Tibial nerve (tissue), 4 donors: Measurements from ENCODE around the gene ART1. TPM values are rescaled to one million over a fixed set of nuclear protein-coding genes. Genes with fewer than 3 reads are reported as not detected.

Experiments used
- DNase-seq, 2 donors: peaks; one replicate each; pipeline ENCODE4 v3.0.0-alpha.2; 2019; ENCODE audit warnings: low spot score in 2 of 2
- H3K27ac ChIP-seq, 4 donors: fragments of 200-600 bp; sonication (generic) in 3 of 4; one replicate each; pipeline ENCODE4 v1.5.1; 2017 to 2019; ENCODE audit warnings: mild to moderate bottlenecking in 1 of 4
- H3K27me3 ChIP-seq, 2 donors: fragments of 200-600 bp; sonication (generic) in 1 of 2; one replicate each; pipeline versions ENCODE4 v1.5.1 to v1.6.0; 2017 to 2019
- H3K36me3 ChIP-seq, 3 donors: fragments of 200-600 bp; sonication (generic); one replicate each; pipeline ENCODE4 v1.5.1; 2018 to 2019
- H3K4me1 ChIP-seq, 4 donors: fragments of 200-600 bp; sonication (generic) in 3 of 4; one replicate each; pipeline ENCODE4 v1.5.1; 2017 to 2019
- H3K4me3 ChIP-seq, 4 donors: fragments of 200-600 bp; sonication (generic) in 3 of 4; one replicate each; pipeline ENCODE4 v1.5.1; 2017 to 2019; ENCODE audit warnings: mild to moderate bottlenecking in 1 of 4, moderate library complexity in 1 of 4
- H3K9me3 ChIP-seq, 4 donors: fragments of 200-600 bp; sonication (generic) in 3 of 4; one replicate each; pipeline ENCODE4 v1.5.1; 2017 to 2019
- EP300 ChIP-seq, 2 donors: sonication (generic); formaldehyde crosslinking; IDR thresholded peaks; one replicate each; pipeline ENCODE4 v1.6.1; 2017; ENCODE audit warnings: antibody characterized with exemption in 2 of 2, mild to moderate bottlenecking in 1 of 2
- POLR2A ChIP-seq, 2 donors: fragments of 450-650 bp; IDR thresholded peaks; one replicate each; pipeline ENCODE4 v1.6.1; 2017; ENCODE audit warnings: antibody characterized with exemption in 2 of 2, mild to moderate bottlenecking in 2 of 2, moderate library complexity in 2 of 2
- WGBS, 2 donors: methylation state at CpG; one replicate each; pipeline ENCODE4 v1.1.5; 2018; 5-methylcytosine and 5-hydroxymethylcytosine counted together
- small RNA-seq: library from RNA; depleted of rRNA; stranded (forward); fragments of <200 nt; gene quantifications from one replicate; pipeline ENCODE3, GENCODE V24; 2016
- total RNA-seq, 4 donors: library from RNA; depleted of rRNA; stranded (reverse); fragments of >200 nt; gene quantifications; one replicate each; pipeline ENCODE4 v1.1.0, GENCODE V29; 2016
- TF ChIP-seq, protein P1 (sequence below), 5 experiments: fragments of 200-600 bp in 3 of 5; fragments of 450-650 bp in 2 of 5; sonication (generic) in 3 of 5; IDR thresholded peaks; one replicate each; pipeline ENCODE4 v1.5.1; 2016 to 2019; ENCODE audit warnings: antibody characterized with exemption in 5 of 5, mild to moderate bottlenecking in 3 of 5, moderate library complexity in 2 of 5

ART1 gene
- total RNA-seq, 4 donors from 2014 or later: 2.4 to 2.8 TPM; not detected in 2

DNA sequence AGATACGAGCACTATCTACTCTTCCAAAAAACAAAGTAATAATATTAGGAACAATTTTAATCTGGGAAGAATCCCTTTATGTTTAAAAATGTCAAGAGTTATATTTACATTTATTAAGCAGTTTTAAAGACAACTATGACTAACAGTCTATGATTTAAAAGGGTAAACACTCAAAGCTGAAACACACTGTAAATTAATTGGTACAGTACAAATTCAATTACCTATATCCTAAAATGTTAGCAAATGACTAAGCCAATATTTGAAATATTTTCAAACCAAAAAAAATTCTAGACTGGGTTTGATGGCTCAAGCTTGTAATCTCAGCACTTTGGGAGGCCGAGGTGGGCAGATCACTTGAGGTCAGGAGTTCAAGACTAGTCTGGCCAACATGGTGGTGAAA is 62.2 kb downstream of the ART1 start:
- Histone ChIP-seq H3K9me3 (no peaks in the 10 kb centered on the region), H3K36me3 (peaks cover 0 to 78% (median 17%) of the 10 kb centered on the region in 3 donors), H3K27ac (no peak overlapping the region), H3K4me1 (no peaks in the 10 kb centered on the region), H3K4me3 (no peak overlapping the region), H3K27me3 (no peaks in the 10 kb centered on the region)
- TF ChIP-seq POLR2A (IDR thresholded peaks at IDR 0.05): no peak
- TF ChIP-seq EP300 (IDR thresholded peaks at IDR 0.05): no peak
- TF ChIP-seq, protein P1, sequence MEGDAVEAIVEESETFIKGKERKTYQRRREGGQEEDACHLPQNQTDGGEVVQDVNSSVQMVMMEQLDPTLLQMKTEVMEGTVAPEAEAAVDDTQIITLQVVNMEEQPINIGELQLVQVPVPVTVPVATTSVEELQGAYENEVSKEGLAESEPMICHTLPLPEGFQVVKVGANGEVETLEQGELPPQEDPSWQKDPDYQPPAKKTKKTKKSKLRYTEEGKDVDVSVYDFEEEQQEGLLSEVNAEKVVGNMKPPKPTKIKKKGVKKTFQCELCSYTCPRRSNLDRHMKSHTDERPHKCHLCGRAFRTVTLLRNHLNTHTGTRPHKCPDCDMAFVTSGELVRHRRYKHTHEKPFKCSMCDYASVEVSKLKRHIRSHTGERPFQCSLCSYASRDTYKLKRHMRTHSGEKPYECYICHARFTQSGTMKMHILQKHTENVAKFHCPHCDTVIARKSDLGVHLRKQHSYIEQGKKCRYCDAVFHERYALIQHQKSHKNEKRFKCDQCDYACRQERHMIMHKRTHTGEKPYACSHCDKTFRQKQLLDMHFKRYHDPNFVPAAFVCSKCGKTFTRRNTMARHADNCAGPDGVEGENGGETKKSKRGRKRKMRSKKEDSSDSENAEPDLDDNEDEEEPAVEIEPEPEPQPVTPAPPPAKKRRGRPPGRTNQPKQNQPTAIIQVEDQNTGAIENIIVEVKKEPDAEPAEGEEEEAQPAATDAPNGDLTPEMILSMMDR (IDR thresholded peaks at IDR 0.05): no peak
- DNase-seq: no peak
- WGBS, 2 donors: 89 to 91% methylated on average over 2 of the region's 2 CpGs

DNA sequence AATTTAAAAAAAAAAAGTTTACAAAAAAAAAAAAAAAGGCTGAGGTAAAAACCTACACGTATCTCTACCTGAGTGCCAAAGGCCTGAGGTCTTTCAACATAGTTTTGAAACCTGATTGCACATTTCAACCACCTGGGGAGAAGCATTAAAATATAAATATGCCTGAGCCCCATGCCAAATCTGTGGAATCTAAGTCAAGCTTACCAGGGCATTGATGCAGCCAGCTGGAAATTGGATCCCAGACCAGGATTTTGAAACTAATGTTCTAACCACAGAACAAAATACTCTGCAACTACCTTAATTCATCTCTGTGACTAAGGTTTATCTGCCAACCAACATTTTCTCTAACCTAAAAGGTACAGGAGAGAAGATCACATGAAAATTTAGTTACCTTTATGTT is 65.0 kb downstream of the ART1 start:
- TF ChIP-seq, protein P1 (IDR thresholded peaks at IDR 0.05): no peak
- no peak for TF ChIP-seq EP300 (IDR thresholded peaks at IDR 0.05)
- no peak for TF ChIP-seq POLR2A (IDR thresholded peaks at IDR 0.05)
- H3K4me3 ChIP-seq: no peak overlapping the region
- H3K36me3 ChIP-seq: peaks cover 0 to 80% (median 10%) of the 10 kb centered on the region in 3 donors
- H3K4me1 ChIP-seq: no peaks in the 10 kb centered on the region
- no peak for DNase-seq
- 93 to 97% methylated on average over 1 of the region's 1 CpG for WGBS, 2 donors
- no peak overlapping the region for H3K27ac ChIP-seq
- no peaks in the 10 kb centered on the region for H3K9me3 ChIP-seq
- no peaks in the 10 kb centered on the region for H3K27me3 ChIP-seq

DNA sequence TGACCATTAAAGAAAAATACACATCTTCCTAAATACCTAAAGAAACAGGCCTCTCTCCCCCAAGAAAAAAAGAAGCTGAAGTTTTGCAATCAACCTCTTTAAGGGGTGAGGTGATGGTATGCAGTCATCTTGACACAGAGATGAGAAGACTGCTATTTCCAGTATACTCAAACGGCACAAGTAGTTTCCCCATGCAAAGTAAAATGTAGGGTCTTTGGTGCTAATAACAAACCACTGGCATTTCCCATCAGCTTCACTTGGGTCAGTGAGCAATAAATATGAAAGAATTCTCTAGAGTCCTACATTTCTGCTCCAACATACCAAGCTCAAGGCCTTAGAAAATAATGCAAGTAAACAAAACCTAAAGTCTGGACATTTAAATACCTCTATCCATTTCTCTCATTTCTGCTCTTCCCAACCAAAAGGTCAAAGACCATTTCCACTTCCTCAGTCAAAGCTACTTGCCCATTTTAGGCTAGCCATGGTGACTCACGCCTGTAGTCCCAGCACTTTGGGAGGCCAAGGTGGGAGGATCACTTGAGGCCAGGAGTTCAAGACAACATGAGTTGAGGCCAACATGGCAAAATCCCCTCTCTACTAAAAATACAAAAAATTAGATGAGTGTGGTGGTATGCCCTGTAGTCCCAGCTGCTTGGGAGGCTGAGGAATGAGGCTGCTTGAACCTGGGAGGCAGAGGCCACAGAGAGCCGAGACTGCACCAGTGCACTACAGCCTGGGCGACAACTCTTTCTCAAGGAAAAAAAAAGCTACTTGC is 65.7 kb downstream of the ART1 start:
- DNase-seq: no peak
- Histone ChIP-seq H3K4me3 (no peak overlapping the region), H3K9me3 (no peaks in the 10 kb centered on the region), H3K4me1 (no peaks in the 10 kb centered on the region), H3K27ac (no peak overlapping the region), H3K27me3 (no peaks in the 10 kb centered on the region), H3K36me3 (peaks cover 0 to 80% (median 6%) of the 10 kb centered on the region in 3 donors)
- TF ChIP-seq, protein P1 (IDR thresholded peaks at IDR 0.05): no peak
- no peak for TF ChIP-seq EP300 (IDR thresholded peaks at IDR 0.05)
- TF ChIP-seq POLR2A (IDR thresholded peaks at IDR 0.05): no peak
- 87 to 94% methylated on average over 4 of the region's 4 CpGs for WGBS, 2 donors

DNA sequence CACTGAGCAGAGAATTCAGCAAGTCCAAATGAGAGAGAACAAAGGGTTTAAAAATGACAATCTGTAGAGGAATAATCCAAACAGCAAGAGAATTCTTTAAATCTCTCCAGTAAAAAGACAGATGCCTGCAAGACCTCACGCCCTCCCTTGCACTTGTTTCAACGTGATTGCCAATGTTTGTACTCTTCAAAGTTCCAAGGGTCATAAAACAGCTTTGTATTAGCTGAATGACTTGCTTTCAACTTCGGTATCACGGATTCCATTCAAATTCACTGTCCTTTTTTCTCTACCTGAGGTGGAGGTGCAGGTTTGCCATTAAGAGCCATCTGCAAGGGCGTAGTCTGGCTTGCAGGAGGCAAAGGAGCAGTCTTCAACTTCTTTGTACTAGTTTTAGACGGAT is 67.3 kb downstream of the ART1 start:
- no peak overlapping the region for H3K4me3 ChIP-seq
- no peaks in the 10 kb centered on the region for H3K27me3 ChIP-seq
- DNase-seq: no peak
- peaks cover 0 to 83% (median 16%) of the 10 kb centered on the region in 3 donors for H3K36me3 ChIP-seq
- WGBS, 2 donors: 56 to 68% methylated on average over 6 of the region's 6 CpGs
- TF ChIP-seq POLR2A (IDR thresholded peaks at IDR 0.05) (no peak), EP300 (IDR thresholded peaks at IDR 0.05) (no peak)
- TF ChIP-seq, protein P1 (IDR thresholded peaks at IDR 0.05): no peak
- H3K9me3 ChIP-seq: no peaks in the 10 kb centered on the region
- H3K4me1 ChIP-seq: no peaks in the 10 kb centered on the region
- H3K27ac ChIP-seq: no peak overlapping the region

Small RNAs within 50 kb of the gene (small RNA-seq; reads per million reads assigned to genes)
- gene RF00019: not detected

Other genes with a start within 250 kb of the ART1 start
- gene ART5, start 3.1 kb upstream of the ART1 start, total RNA-seq: not detected
- gene CHRNA10, start 26.3 kb downstream of the ART1 start, total RNA-seq: 1 to 10 TPM in 1 of 4 donors, under 1 TPM in 3; 0.42 to 2.1 (median 0.83) TPM
- gene NUP98, start 152.4 kb downstream of the ART1 start, total RNA-seq: 100 to 1,000 TPM in 2 of 4 donors, 10 to 100 TPM in 2; 75.3 to 193 (median 115) TPM
- 10 to 100 TPM in 3 of 4 donors, 1 to 10 TPM in 1; 8.1 to 15.1 (median 10.8) TPM for gene PGAP2, start 163.4 kb downstream of the ART1 start, total RNA-seq
- gene RHOG, start 195.8 kb downstream of the ART1 start, total RNA-seq: 10 to 100 TPM; 35.2 to 92.7 (median 66.0) TPM
- 10 to 100 TPM; 51.3 to 70.1 (median 59.8) TPM for gene STIM1, start 210.5 kb downstream of the ART1 start, total RNA-seq